GM19193 (cell line): ENCODE data around the gene PRR33.

Experiments
- POLR2A ChIP-seq: IDR thresholded peaks from 4 replicates; pipeline ENCODE4 v1.6.1; 2011; ENCODE audit not compliant: insufficient read depth, insufficient read length; ENCODE audit errors: extremely low read depth

PRR33 gene

DNA sequence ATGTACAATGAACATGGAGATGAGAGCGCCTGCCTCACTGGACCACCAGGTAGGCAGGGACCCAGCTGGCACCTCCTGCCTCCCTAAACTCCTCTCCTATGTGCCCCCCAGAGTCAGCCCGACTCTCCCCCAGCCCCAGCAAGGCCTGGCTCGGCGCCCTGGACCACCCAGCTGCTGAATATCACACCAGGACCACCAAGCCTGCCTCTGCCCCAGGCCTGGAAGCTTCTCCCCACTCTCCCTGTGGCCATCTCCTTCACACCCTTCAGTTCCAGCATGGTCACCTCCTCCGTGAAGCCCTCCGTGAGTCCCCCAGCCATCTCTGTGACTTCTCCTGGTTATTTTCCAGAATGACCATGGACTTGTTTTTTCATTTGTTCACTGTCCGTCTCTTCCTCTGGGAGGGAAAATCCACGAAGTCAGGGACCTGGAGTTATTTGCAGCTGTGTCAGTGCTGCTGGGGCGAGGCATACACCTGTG lies 45.2 kb downstream of the PRR33 start:
- TF ChIP-seq POLR2A, result no peak

DNA sequence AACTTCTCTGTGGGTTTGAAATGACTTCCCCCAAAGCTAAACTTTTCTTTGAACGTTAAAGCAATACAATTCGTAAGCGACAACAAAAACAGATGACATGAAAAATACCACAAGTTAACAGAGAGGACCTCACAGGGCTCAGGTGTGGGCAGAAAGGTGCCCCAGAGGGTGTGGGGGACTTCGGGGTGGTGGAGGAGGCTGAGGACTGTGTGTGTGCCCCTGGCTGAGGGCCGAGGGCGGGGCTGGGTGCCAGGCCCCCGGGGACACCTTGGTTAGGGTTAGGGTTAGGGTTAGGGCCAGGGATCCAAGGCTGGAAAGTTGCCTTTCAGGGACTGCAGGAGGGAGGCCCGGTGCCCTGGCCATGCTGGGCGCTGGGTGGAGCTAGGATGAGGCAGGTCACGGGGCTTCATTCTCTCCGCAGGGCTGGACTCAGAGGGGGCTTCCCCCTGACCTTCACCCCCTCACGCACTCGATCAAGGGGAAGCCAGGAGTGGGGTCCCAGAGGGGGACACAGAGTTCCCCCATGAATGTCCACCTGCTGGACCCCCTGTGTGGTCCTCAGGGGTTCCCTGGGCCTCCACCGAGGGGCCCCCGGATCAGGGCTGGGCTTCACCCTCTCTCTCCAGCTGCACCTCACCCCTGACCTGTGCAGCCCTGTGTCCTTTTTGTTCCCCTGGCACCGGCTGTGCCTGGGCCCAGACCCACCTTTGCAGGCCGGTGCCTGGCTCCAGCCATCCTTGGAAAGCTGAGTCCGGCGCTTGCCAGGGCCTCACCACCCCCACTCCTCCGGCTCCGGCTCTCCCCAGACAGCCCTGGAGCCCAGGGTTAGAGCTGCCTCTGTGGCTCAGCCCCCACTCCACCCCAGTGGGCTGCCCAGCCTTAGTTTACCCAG lies 45.9 kb downstream of the PRR33 start:
- no peak for TF ChIP-seq POLR2A

DNA sequence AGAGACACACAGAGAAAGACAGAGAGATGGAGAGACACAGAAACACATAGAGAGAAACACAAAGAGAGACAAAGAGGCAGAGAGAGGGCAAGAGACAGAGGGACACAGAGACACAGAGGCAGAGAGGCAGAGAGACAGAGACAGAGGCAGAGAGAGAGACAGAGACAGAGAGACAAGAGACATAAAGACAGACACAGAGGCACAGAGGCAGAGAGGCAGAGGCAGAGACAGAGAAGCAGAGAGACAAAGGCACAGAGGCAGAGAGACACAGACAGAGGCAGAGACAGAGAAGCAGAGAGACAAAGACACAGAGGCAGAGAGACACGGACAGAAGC lies 46.6 kb downstream of the PRR33 start:
- TF ChIP-seq POLR2A, result no peak

DNA sequence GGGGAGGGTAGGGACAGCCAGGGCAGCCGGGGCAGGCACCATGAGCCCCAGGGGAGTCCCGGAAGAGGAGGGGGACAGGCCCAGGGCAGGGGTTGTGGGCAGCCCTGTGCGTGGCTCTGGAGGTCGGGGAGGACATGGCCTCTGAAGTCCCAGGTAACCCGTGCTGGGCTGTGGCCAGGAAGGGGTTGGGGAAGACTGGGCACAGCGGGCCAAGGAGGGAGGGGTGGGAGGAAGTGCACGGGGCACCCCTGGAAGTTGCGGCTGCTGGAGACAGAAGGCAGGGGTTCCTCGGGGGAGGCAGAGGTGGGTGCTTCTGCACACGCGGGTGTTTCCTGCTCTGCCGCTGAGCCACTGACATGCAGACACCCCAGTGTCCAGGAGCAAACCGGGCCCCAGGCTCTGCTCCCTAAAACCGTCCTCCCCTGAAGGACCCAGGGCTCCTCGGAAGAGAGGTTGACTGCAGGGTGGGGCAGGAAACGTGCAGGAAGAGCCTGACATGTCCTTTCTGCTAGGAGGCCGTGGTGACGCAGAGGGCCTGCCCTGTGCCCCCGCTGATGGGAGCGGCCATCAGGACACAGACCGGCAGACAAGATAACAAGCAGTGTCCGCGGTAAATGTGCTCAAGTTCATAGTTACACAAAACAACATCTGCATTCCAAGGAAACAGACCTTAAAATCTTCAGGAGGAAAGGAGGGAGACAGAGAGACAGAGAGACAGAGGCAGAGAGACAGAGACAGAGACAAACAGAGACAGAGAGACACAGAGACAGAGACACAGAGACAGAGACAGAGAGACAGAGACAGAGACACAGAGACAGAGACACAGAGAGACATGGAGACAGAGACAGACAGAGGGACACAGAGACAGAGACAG lies 47.2 kb downstream of the PRR33 start:
- TF ChIP-seq POLR2A, result no peak

DNA sequence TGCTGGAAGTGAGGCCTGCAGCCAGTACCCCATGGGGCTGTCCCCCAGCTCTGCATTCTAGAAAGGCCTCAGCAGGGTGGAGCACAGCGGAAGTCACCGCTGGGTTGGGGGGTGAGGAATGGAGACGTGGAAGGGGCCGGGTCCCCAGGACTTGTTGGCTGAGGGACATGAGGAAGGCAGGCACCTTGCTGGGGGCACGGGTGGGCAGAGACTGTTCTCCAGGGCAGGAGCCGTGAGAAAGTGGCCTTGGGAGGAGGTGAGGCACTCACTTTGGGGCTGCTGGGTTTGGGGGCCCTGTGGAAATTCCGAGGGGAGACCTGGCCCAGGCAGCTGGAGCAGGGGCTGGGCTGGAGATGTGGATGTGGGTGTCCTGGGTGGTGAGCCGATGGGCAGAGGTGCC lies 47.9 kb downstream of the PRR33 start:
- no peak for TF ChIP-seq POLR2A

DNA sequence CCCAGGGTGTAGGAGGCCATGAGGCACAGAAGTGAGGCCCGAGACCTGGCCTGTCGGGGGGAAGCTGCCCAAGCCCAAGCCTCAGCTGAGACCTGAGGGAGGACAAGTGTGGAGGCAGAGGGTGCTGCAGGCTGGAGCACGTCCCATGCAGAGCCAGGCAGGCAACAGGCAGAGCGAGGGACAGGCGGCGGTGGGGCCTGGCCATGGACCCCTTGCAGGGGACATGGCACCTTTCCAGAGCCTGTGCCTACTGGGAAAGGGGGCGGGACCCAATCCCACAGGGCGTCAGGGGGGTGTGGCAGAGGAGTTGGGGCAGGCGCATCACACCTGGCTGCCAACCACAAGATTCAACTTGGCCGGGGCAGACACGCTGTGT lies 48.6 kb downstream of the PRR33 start:
- TF ChIP-seq POLR2A, result no peak

DNA sequence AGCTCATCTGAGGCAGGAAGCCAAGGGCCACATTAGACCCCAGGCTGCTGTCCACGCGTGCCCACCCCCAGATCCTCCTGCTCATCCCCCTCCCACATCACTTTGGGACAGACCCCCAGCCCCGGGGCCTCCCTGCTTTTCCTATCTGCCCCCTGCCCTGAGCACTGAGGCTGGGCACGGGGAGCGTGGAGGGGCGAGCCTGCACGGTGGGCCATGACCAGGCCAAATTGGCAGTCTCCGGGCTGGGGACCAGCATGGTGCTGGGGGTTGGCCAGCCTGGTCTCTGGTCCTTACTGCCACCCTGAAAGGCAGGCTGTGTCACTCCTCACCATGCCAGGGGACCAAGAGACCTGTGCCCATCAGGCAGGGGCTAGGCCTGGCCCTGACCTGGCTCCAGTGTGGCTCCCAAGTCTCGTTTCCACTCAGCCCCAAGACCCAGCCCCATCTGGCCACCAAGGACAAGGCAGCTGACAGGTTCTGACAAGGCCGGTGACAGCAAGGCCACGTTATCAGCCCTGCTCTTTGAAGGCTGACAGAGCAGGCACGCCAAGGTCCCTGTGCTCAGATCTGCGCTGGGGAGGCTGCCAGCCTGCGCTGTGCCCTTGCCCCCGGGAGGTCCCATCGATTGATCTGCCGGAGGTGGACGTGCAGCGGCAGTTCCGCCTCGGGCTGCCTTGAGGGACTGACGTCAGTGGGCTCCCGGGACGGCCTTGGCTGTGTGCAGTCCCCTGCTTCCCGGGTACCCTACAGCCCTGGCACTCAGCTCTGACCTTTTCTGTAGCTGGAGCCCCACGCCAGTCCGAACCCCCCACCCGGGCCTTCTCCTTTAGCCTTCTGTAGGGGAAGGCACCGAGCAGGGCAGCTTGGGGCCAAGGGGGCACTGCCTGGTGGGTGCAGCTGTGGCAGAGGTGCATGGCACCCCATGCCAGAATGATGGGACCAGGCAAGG lies 49.3 kb downstream of the PRR33 start:
- no peak for TF ChIP-seq POLR2A

DNA sequence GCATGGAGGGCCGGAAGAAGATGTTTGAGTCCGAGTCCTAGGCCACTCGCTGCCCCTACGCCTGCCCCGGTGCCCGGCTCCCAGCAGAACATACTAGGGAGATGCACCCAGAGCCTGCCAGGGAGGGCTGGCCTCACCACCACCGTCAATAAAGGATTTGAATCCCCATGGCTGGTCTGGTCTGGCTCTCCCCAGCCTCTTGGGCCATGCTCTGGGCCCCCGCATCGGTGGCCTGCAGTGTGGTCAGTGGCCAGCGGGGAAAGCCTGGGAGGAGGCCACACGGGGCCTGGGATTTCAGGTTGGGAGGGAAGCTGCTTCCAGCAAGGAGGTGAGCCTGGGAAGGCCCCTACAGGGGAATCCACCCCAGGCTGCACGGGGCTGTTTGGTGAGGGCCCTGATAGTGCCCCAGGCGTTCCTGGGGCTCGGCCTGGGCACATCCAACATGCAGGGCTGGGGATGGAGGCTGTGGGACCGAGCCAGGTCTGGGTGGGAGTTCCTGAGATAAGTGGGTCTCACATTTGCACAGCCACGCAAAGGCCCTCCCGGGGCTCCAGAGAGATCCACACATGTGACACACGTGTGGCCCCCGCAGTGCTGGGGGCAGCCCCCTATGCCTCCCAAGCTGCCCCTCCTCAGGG lies 50.1 kb downstream of the PRR33 start:
- TF ChIP-seq POLR2A, result no peak

DNA sequence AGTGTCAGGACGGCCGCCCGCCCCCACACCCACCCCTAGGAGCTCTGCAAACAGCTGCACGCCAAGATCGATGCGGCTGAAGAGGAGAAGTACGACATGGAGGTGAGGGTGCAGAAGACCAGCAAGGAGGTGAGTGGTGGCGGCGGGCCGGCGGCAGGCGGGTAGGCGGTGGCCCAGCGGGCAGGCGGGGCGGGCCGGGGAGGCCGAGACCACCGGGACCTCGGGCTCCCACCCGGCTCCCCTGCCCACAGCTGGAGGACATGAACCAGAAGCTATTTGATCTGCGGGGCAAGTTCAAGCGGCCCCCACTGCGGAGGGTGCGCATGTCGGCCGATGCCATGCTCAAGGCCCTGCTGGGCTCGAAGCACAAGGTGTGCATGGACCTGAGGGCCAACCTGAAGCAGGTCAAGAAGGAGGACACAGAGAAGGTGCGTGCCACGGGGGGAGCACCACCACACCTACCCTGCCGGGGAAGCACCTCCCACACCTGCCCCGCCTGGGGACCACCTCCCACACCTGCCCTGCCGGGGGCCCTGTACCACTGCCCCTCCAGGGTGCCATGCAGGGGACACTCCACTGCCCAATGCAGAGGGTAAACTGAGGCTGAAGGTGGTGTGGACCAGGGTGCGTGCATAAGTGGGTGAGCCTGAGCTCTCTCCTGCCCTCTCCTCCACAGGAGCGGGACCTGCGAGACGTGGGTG lies 50.8 kb downstream of the PRR33 start:
- TF ChIP-seq POLR2A, result no peak

DNA sequence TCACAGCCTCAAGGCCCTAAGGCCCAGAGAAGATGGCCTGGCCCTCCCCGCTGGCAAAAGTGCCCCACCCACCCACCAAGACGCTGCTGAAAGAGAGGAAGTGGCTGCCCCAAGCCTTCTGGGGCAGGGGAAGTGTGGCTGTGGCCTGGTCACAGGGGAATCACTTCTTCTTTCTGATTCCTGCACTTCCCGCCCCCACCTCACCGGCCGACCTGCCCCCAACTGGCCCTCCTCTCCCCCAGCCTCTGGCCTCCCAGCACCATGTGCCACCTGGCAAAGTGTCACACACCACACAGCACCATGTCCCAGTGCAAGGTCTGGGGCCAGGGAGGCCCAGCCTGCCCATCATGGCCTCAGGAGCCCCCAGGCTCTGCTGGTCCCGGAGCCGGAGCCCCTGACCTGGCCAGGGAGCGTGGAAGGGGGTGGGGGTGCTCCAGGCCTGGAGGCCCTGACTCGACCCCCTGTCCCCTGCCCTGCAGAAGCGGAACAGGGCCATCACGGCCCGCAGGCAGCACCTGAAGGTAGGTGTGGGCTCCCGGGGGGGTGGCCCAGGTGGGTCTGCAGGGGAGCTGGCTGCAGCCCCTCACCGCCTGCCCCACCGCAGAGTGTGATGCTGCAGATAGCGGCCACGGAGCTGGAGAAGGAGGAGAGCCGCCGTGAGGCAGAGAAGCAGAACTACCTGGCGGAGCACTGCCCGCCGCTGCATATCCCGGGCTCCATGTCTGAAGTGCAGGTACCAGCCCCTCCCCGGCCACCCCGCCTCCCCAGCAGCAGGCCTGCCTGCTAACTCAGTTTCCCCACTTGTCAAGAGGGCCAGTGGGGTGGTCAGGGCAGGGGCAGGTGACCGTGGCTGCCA lies 51.5 kb downstream of the PRR33 start:
- TF ChIP-seq POLR2A, result no peak

DNA sequence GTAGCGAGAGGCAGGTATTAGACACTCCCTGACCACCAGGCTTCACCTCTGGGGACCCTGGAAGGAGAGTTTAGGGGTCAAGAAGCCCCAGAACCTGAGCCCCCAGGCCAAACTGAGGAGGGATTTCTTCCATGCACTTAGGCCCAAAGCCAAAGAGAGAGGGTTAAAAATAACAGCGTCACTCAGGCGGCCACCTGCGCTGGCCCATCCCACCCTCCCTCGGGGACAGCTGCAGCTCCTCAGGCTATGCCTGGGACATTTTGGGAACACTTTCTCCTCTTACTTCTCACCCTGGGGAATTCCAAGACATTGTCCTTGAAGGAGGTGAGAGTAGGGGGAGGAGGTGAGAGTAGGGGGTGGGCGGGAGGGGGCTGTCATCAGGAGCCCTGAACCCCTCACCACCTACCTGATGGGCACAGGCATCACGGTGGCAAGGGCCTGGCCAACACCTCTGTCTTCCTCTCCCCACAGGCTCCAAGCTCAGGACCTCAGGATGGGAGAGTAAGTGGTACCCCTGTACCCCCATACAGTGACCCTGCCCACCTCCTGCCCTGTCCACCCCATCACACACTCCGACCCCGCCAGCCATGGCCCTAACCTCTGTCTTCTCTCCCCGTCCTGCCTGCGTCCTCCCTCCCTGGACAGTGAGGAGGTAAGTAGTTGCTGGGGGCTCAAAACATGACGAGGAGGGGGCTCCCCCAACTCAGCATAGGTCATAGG lies 52.3 kb downstream of the PRR33 start:
- TF ChIP-seq POLR2A, result no peak
